ENCODE measurements around the gene MYD88. TPM values are rescaled to one million over a fixed set of nuclear protein-coding genes. Genes with fewer than 3 reads are reported as not detected.

Gene MYD88
- total and polyA plus RNA-seq, 9 of the 15 experiments (the other 6 are each of a cell fraction or from before 2014, with no cell fraction given) = 3.2 to 47.3 (median 27.6) TPM

DNA sequence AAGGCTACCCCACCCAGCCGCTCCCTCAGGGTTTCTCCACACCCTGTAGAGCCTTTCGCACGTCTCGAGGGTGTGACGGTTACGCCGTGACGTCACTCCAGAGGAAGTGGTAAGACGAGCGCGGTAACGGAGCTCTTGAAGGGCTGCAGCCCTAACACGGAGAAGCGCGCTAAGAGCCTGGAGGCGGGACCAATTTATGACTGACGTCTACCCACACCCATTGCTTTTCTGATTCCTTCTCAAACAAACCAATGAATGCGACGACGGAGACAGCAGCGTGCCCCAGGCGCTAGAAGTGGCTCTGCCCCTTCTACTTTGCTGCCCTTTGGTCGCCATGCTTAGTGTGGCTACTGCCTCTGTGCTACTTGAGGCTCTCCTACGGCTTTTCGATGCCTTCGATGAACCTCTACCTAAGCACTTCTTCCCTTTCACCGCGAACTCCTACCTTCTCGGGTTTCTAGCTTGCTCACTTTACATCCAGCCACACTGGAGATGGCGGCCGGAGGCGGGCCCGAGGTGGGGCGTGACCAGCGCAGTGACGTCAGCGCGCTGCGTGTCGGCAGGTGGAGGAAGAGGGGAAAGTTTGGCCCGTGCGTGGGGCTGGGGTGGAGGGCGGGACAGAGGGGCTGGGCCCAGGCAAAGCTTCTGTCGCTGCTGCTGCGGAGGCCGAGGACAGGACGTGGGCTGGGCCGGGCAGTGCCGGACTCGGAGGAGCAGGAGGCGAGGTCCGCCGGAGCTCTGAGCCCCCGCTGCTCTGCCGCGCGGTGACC lies 26.7 kb downstream of the MYD88 start, which contains the start of gene OXSR1 (continued):
- no peak for TF ChIP-seq FOXA1 (IDR thresholded peaks at IDR 0.05; ENCODE audit: borderline replicate concordance)
- peak; percentile 67; the same call in 1 of the 2 replicates for TF ChIP-seq CBFB (CRISPR knock-in tag; IDR thresholded peaks at IDR 0.05)
- no peak; the same call in none of the 2 replicates for TF ChIP-seq MYNN (IDR thresholded peaks at IDR 0.05)
- no peak for TF ChIP-seq MYNN (CRISPR knock-in tag; IDR thresholded peaks at IDR 0.05)
- TF ChIP-seq CREB1 (IDR thresholded peaks at IDR 0.05) = peak; percentile 99
- TF ChIP-seq CREB1 (CRISPR knock-in tag; IDR thresholded peaks at IDR 0.05) = peak; percentile 97
- TF ChIP-seq ZNF133 (CRISPR knock-in tag; IDR thresholded peaks at IDR 0.05) = no peak
- TF ChIP-seq NR2C2 (CRISPR knock-in tag; IDR thresholded peaks at IDR 0.05) = peak; percentile 72; the same call in 1 of the 2 replicates
- TF ChIP-seq NR2C2 (tag; IDR thresholded peaks at IDR 0.05) = peak; percentile 95
- TF ChIP-seq NELFE (IDR thresholded peaks at IDR 0.05; ENCODE audit: insufficient read depth, insufficient read length) = no peak
- TF ChIP-seq JUNB (CRISPR knock-in tag; conservative IDR thresholded peaks at IDR 0.05) = peak; percentile 66
- TF ChIP-seq GTF2F1 (IDR thresholded peaks at IDR 0.05; ENCODE audit: low read depth, low read length) = no peak
- TF ChIP-seq, protein P1, sequence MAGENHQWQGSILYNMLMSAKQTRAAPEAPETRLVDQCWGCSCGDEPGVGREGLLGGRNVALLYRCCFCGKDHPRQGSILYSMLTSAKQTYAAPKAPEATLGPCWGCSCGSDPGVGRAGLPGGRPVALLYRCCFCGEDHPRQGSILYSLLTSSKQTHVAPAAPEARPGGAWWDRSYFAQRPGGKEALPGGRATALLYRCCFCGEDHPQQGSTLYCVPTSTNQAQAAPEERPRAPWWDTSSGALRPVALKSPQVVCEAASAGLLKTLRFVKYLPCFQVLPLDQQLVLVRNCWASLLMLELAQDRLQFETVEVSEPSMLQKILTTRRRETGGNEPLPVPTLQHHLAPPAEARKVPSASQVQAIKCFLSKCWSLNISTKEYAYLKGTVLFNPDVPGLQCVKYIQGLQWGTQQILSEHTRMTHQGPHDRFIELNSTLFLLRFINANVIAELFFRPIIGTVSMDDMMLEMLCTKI (IDR thresholded peaks at IDR 0.05; ENCODE audit: partially characterized antibody) = no peak
- TF ChIP-seq ZBTB17 (CRISPR knock-in tag; IDR thresholded peaks at IDR 0.05) = 0 out of 2 replicates have a peak, but pooled peaks have one; percentile 21
- TF ChIP-seq, protein P2, sequence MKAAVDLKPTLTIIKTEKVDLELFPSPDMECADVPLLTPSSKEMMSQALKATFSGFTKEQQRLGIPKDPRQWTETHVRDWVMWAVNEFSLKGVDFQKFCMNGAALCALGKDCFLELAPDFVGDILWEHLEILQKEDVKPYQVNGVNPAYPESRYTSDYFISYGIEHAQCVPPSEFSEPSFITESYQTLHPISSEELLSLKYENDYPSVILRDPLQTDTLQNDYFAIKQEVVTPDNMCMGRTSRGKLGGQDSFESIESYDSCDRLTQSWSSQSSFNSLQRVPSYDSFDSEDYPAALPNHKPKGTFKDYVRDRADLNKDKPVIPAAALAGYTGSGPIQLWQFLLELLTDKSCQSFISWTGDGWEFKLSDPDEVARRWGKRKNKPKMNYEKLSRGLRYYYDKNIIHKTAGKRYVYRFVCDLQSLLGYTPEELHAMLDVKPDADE (conservative IDR thresholded peaks at IDR 0.05; ENCODE audit: control insufficient read depth, low read depth, low read length) = no peak
- TF ChIP-seq, protein P3, sequence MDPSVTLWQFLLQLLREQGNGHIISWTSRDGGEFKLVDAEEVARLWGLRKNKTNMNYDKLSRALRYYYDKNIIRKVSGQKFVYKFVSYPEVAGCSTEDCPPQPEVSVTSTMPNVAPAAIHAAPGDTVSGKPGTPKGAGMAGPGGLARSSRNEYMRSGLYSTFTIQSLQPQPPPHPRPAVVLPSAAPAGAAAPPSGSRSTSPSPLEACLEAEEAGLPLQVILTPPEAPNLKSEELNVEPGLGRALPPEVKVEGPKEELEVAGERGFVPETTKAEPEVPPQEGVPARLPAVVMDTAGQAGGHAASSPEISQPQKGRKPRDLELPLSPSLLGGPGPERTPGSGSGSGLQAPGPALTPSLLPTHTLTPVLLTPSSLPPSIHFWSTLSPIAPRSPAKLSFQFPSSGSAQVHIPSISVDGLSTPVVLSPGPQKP (CRISPR knock-in tag; IDR thresholded peaks at IDR 0.05) = no peak
- TF ChIP-seq PCBP2 (IDR thresholded peaks at IDR 0.05; ENCODE audit: low read depth, low read length, poor library complexity, severe bottlenecking) = no peak
